Transverse colon (tissue), 4 donors: ENCODE measurements around the gene CLN5. TPM values are rescaled to one million over a fixed set of nuclear protein-coding genes. Genes with fewer than 3 reads are reported as not detected.

Experiments
- DNase-seq: peaks from one replicate; pipeline ENCODE4 v3.0.0-alpha.2; 2019
- H3K27ac ChIP-seq, 4 donors: fragments of 200-600 bp; sonication (generic); 2 replicates each; pipeline ENCODE4 v1.5.1; 2016 to 2018; ENCODE audit warnings: inconsistent platforms in 4 of 4
- H3K27me3 ChIP-seq: fragments of 200-600 bp; sonication (generic); 2 replicates; pipeline ENCODE4 v1.5.1; 2017; ENCODE audit warnings: inconsistent platforms
- H3K36me3 ChIP-seq, 4 donors: fragments of 200-600 bp; sonication (generic); 2 replicates each; pipeline ENCODE4 v1.5.1; 2017 to 2019; ENCODE audit warnings: inconsistent platforms in 4 of 4
- H3K4me1 ChIP-seq, 4 donors: fragments of 200-600 bp; sonication (generic); 2 replicates each; pipeline ENCODE4 v1.5.1; 2017 to 2020; ENCODE audit warnings: inconsistent platforms in 4 of 4
- H3K4me3 ChIP-seq, 4 donors: fragments of 200-600 bp; sonication (generic); 1 replicate in 1 of 4; 2 replicates in 3 of 4; pipeline versions ENCODE4 v1.5.1 to v1.6.1; 2017 to 2019; ENCODE audit warnings: inconsistent platforms in 4 of 4
- H3K9me3 ChIP-seq, 2 donors: fragments of 200-600 bp; sonication (generic); 2 replicates each; pipeline ENCODE4 v1.5.1; 2017 to 2019; ENCODE audit warnings: inconsistent platforms in 2 of 2
- EP300 ChIP-seq: sonication (generic); formaldehyde crosslinking; IDR thresholded peaks from one replicate; pipeline ENCODE4 v1.6.1; 2017; ENCODE audit warnings: antibody characterized with exemption, low read depth
- POLR2A ChIP-seq: fragments of 450-650 bp; IDR thresholded peaks from one replicate; pipeline ENCODE4 v1.6.1; 2016; ENCODE audit warnings: antibody characterized with exemption, mild to moderate bottlenecking, moderate library complexity
- POLR2AphosphoS5 ChIP-seq, 3 donors: sonication (generic); formaldehyde crosslinking; IDR thresholded peaks; one replicate each; pipeline ENCODE4 v1.6.1; 2016; ENCODE audit warnings: antibody characterized with exemption in 3 of 3
- WGBS, 2 donors: methylation state at CpG; one replicate each; pipeline ENCODE4 v1.1.5; 2018; ENCODE audit warnings: low coverage in 1 of 2; 5-methylcytosine and 5-hydroxymethylcytosine counted together
- in situ Hi-C, 4 donors: fragments of 200-750 bp; cut with MboI; loops; one replicate each; pipeline versions ENCODE4 v1.15.0 to v1.15.1; 2017; ENCODE audit warnings: low sequenced_read_pairs in 3 of 4, low pct_ligation_motif_present in 1 of 4, low pct_unique_long_range_greater_than_20kb in 1 of 4
- intact Hi-C: fragments of 100-400 bp; cut with DNase I; formaldehyde crosslinking; loops from one replicate; pipeline ENCODE4 v1.15.1; 2023; ENCODE audit warnings: low total_unique reads
- total RNA-seq, 4 donors: library from RNA; depleted of rRNA; stranded (reverse); fragments of >200 nt; gene quantifications; one replicate each; pipeline ENCODE4 v1.1.0, GENCODE V29; 2016
- TF ChIP-seq, protein P1 (sequence below), 5 experiments: fragments of 200-600 bp in 3 of 5; fragments of 450-650 bp in 2 of 5; sonication (generic) in 3 of 5; IDR thresholded peaks; 1 replicate in 2 of 5; 2 replicates in 3 of 5; pipeline ENCODE4 v1.5.1; 2016 to 2017; ENCODE audit warnings: antibody characterized with exemption in 5 of 5, inconsistent platforms in 3 of 5, mild to moderate bottlenecking in 2 of 5, moderate library complexity in 1 of 5

The CLN5 gene
- total RNA-seq, 4 donors from 2014 or later = 1.6 to 28.7 (median 21.8) TPM

DNA sequence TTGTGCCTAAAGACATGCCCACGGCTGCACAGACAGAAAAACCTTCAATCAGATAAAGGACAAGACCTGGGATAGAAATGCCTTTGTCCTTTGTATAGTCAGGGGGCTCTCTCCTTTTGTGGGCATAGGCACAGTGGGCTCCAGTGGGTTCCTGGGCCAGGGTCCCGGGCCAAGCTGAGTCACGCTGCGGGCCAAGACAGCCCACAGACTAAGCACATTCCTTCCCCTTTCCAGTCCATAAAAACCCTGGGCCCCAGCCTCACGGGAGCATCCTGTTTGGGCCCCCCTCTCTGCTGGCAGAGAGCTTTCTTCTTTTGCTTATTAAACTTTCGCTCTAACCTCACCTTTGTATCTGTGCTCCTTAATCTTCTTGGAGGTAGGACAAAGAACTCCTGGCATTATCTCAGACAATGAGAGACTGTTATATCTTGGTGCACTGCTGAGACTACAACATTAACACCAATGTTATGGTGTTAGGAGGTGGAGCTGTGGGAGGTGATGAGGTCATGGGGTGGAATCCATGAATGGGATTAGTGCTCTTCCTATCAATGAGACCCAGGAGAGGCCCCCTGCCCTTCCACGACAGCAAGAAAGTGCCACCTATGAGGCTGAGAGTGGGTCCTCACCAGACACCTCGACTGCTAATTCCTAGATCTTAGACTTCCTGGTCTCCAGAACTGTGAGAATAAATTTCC is 55.9 kb downstream of the CLN5 start:
- DNase-seq = no peak
- H3K36me3 ChIP-seq = peaks cover 0 to 14% (median 4%) of the 10 kb centered on the region in 4 donors
- peaks cover 0 to 2% (median 0%) of the 10 kb centered on the region in 4 donors for H3K4me1 ChIP-seq
- no peaks in the 10 kb centered on the region for H3K9me3 ChIP-seq
- H3K27me3 ChIP-seq = no peaks in the 10 kb centered on the region
- no peak overlapping the region for H3K4me3 ChIP-seq
- TF ChIP-seq, protein P1, sequence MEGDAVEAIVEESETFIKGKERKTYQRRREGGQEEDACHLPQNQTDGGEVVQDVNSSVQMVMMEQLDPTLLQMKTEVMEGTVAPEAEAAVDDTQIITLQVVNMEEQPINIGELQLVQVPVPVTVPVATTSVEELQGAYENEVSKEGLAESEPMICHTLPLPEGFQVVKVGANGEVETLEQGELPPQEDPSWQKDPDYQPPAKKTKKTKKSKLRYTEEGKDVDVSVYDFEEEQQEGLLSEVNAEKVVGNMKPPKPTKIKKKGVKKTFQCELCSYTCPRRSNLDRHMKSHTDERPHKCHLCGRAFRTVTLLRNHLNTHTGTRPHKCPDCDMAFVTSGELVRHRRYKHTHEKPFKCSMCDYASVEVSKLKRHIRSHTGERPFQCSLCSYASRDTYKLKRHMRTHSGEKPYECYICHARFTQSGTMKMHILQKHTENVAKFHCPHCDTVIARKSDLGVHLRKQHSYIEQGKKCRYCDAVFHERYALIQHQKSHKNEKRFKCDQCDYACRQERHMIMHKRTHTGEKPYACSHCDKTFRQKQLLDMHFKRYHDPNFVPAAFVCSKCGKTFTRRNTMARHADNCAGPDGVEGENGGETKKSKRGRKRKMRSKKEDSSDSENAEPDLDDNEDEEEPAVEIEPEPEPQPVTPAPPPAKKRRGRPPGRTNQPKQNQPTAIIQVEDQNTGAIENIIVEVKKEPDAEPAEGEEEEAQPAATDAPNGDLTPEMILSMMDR (IDR thresholded peaks at IDR 0.05) = no peak
- no peak for TF ChIP-seq POLR2A
- TF ChIP-seq EP300 = no peak
- TF ChIP-seq POLR2AphosphoS5 (IDR thresholded peaks at IDR 0.05) = no peak
- in situ Hi-C loops = no loop called here
- intact Hi-C loops = no loop called here
- H3K27ac ChIP-seq = no peak overlapping the region
- 90 to 91% methylated on average over 4 to 8 of the region's 8 CpGs for WGBS, 2 donors

DNA sequence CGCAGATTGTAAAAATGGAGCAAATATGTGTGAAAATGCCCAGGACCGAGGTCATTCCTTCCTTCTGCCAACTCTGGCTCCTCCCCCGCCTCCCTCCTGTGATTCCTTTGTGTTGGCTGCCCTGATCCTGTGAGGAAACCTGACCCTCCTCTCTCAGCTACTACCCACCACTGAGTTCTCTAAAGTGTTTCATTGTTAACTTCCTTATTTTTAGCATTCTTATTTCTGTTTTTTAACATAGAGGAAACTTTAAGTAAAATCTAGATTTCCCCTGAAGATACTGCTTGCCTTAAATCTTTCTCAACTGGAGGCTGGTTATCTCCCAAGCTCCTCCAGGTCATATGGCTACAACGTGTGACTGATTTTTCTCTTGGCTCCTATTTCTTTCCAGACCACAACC is 56.8 kb downstream of the CLN5 start:
- H3K27ac ChIP-seq = no peak overlapping the region
- no peaks in the 10 kb centered on the region for H3K9me3 ChIP-seq
- in situ Hi-C loops = no loop called here
- H3K27me3 ChIP-seq = no peaks in the 10 kb centered on the region
- H3K4me1 ChIP-seq = no peaks in the 10 kb centered on the region
- 69 to 81% methylated on average over 4 of the region's 4 CpGs for WGBS, 2 donors
- no peak for DNase-seq
- intact Hi-C loops = no loop called here
- H3K36me3 ChIP-seq = peaks cover 0 to 14% (median 7%) of the 10 kb centered on the region in 4 donors
- TF ChIP-seq, protein P1 (IDR thresholded peaks at IDR 0.05) = no peak
- TF ChIP-seq POLR2A (no peak), POLR2AphosphoS5 (IDR thresholded peaks at IDR 0.05) (no peak), EP300 (no peak)
- H3K4me3 ChIP-seq = no peak overlapping the region

DNA sequence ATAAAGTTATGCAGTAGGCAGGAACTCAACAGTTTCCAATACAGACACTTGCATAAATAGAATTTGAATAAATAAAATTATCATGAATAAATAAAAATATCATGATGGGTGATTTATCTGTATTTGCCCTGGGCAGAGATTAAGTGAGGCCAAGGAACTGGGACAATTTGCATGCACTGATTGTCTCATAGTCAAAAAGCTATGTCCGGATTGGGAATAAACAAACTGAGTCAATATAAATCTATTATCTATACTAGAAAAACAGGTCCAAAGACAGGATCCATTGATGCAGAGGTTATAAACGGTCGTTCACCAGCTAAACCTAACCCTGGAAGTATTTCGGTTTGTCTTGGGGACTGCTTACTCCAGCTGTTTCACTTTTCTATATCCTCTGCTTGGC is 61.3 kb downstream of the CLN5 start:
- peaks cover 0 to 43% (median 21%) of the 10 kb centered on the region in 4 donors for H3K36me3 ChIP-seq
- 79 to 91% methylated on average over 4 of the region's 4 CpGs for WGBS, 2 donors
- DNase-seq = no peak
- TF ChIP-seq EP300 (no peak), POLR2A (no peak), POLR2AphosphoS5 (IDR thresholded peaks at IDR 0.05) (no peak)
- TF ChIP-seq, protein P1 (IDR thresholded peaks at IDR 0.05) = no peak
- H3K4me1 ChIP-seq = no peaks in the 10 kb centered on the region
- intact Hi-C loops (no loop called here), in situ Hi-C loops (no loop called here)
- H3K4me3 ChIP-seq = no peak overlapping the region
- no peak overlapping the region for H3K27ac ChIP-seq
- no peaks in the 10 kb centered on the region for H3K9me3 ChIP-seq
- no peaks in the 10 kb centered on the region for H3K27me3 ChIP-seq

Other genes starting within 250 kb of the CLN5 start
- 10 to 100 TPM; 24.2 to 34.8 (median 27.6) TPM for gene KCTD12, start 105.7 kb upstream of the CLN5 start, total RNA-seq
- gene ACOD1, start 43.6 kb upstream of the CLN5 start, total RNA-seq = under 1 TPM in 1 of 4 donors, not detected in 3; 0.32 TPM
- 100 to 1,000 TPM in 1 of 4 donors, 10 to 100 TPM in 3; 23.1 to 111 (median 88.4) TPM for gene FBXL3, start 35.1 kb downstream of the CLN5 start, total RNA-seq